RPMI7951 (cell line): ENCODE data around the gene DENND6B. TPM values are rescaled to one million over a fixed set of nuclear protein-coding genes. Genes with fewer than 3 reads are reported as not detected.
"Not testable (repeated sequence)": the region's sequence is repeated elsewhere in the genome, so short reads cannot be mapped to it uniquely, and the experiment has no call there.

Experiments used
- DNase-seq: peaks from one replicate; pipeline ENCODE4 v3.0.0-alpha.2; 2012; ENCODE audit warnings: low read depth
- total RNA-seq: library from RNA; depleted of rRNA; stranded (reverse); fragments of >200 nt; shearing (Covaris generic); gene quantifications from 2 replicates; pipeline ENCODE4 v1.2.3, GENCODE V29; 2014

The DENND6B gene
- total RNA-seq, 1 experiment from 2014 or later: 2.2 TPM

GRCh38 chr22:50339945-50340879 is 13.4 kb upstream of the DENND6B start:
- DNase-seq: peak; percentile 58

GRCh38 chr22:50338860-50339462 is 12.1 kb upstream of the DENND6B start:
- no peak for DNase-seq

- DNase-seq: no peak
Observed at GRCh38 chr22:50338042-50338573, 11.3 kb upstream of the DENND6B start.

GRCh38 chr22:50337262-50338041 is 10.6 kb upstream of the DENND6B start:
- no peak for DNase-seq

GRCh38 chr22:50334433-50334832 is 7.6 kb upstream of the DENND6B start:
- not testable (repeated sequence) for DNase-seq

- peak; percentile 65 for DNase-seq
Observed at GRCh38 chr22:50329236-50329635, 2.4 kb upstream of the DENND6B start.

GRCh38 chr22:50327711-50328019 is 853 bp upstream of the DENND6B start:
- DNase-seq: no peak

GRCh38 chr22:50326225-50326955 is 422 bp downstream of the DENND6B start:
- no peak for DNase-seq

GRCh38 chr22:50325444-50326224 is 1.2 kb downstream of the DENND6B start:
- no peak for DNase-seq

- DNase-seq: no peak
Observed at GRCh38 chr22:50323900-50324299, 2.9 kb downstream of the DENND6B start.

GRCh38 chr22:50322382-50323104 is 4.3 kb downstream of the DENND6B start:
- DNase-seq: not testable (repeated sequence)

GRCh38 chr22:50320671-50321325 is 6.0 kb downstream of the DENND6B start:
- no peak for DNase-seq

GRCh38 chr22:50320116-50320515 is 6.7 kb downstream of the DENND6B start:
- no peak for DNase-seq

GRCh38 chr22:50319503-50319951 is 7.3 kb downstream of the DENND6B start:
- DNase-seq: no peak

GRCh38 chr22:50318698-50319411 is 8.0 kb downstream of the DENND6B start:
- DNase-seq: no peak

- no peak for DNase-seq
Observed at GRCh38 chr22:50318356-50318697, 8.5 kb downstream of the DENND6B start.

- no peak for DNase-seq
Observed at GRCh38 chr22:50317674-50318073, 9.1 kb downstream of the DENND6B start.

GRCh38 chr22:50317178-50317577 is 9.6 kb downstream of the DENND6B start:
- DNase-seq: no peak
